ENCODE data around the gene HARS1. TPM values are rescaled to one million over a fixed set of nuclear protein-coding genes. Genes with fewer than 3 reads are reported as not detected.

The HARS1 gene
- total and polyA plus RNA-seq, 2 of the 13 experiments (the other 11 are each of a cell fraction or from before 2014, with no cell fraction given): 36.9 to 66.2 TPM

DNA sequence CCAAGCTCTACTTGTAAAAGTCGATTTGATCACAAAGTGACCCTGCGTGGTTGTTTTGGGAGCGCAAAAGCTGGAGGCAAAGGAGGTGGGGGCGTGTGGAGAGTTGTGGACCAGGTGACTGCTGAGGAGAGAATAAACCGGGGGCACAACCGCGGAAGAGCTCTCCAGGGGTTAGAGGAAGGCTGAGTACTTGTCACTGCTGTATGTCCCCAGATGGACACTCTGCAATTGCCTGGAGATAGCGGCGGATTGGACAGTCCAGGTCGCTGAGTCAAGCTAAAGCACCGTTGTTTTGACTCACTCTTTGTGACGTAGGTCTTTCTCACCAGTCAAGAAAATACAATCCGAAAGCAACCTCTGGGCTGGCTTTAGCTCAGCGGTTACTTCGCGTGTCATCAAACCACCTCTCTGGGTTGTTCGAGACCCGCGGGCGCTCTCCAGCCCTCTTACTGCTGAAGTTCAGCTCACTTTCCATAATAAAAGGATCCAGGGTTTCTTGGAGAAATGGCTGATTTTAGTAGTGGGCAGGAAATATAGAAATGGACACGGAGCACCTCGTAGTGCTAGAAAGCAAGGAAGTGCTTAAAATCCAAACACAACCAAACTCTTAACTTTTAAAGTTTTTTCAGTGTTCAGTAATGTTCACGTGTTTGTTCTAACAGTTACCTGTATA lies 34.8 kb upstream of the HARS1 start (continued):
- TF ChIP-seq, protein P1, sequence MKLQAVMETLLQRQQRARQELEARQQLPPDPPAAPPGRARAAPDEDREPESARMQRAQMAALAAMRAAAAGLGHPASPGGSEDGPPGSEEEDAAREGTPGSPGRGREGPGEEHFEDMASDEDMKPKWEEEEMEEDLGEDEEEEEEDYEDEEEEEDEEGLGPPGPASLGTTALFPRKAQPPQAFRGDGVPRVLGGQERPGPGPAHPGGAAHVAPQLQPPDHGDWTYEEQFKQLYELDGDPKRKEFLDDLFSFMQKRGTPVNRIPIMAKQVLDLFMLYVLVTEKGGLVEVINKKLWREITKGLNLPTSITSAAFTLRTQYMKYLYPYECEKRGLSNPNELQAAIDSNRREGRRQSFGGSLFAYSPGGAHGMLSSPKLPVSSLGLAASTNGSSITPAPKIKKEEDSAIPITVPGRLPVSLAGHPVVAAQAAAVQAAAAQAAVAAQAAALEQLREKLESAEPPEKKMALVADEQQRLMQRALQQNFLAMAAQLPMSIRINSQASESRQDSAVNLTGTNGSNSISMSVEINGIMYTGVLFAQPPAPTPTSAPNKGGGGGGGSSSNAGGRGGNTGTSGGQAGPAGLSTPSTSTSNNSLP (IDR thresholded peaks at IDR 0.05; ENCODE audit: low read depth, low read length): peak; percentile 63
- TF ChIP-seq ATRX (CRISPR knock-in tag; IDR thresholded peaks at IDR 0.05; ENCODE audit: borderline replicate concordance): no peak
- peak; percentile 29; the same call in 1 of the 2 replicates for TF ChIP-seq ZNF547 (CRISPR knock-in tag; IDR thresholded peaks at IDR 0.05)
- TF ChIP-seq NFE2L1 (CRISPR knock-in tag; IDR thresholded peaks at IDR 0.05; ENCODE audit: borderline replicate concordance): no peak
- TF ChIP-seq NFIC (IDR thresholded peaks at IDR 0.05; ENCODE audit: low read length): peak; percentile 41; the same call in 1 of the 2 replicates
- TF ChIP-seq CEBPG (CRISPR knock-in tag; IDR thresholded peaks at IDR 0.05): peak; percentile 22; the same call in 1 of the 2 replicates
- 0 out of 2 replicates have a peak, but pooled peaks have one; percentile 53 for TF ChIP-seq ZNF670 (CRISPR knock-in tag; IDR thresholded peaks at IDR 0.05; ENCODE audit: borderline replicate concordance)
- TF ChIP-seq ZNF121 (CRISPR knock-in tag; IDR thresholded peaks at IDR 0.05): 0 out of 2 replicates have a peak, but pooled peaks have one; percentile 49
- no peak for TF ChIP-seq EZH2 (conservative IDR thresholded peaks at IDR 0.05; ENCODE audit: low read depth, low read length)
- TF ChIP-seq MED13 (CRISPR knock-in tag; IDR thresholded peaks at IDR 0.05): peak; percentile 47; the same call in 1 of the 2 replicates
- peak; percentile 69 for TF ChIP-seq MAFF (IDR thresholded peaks at IDR 0.05; ENCODE audit: low read depth, low read length)
- TF ChIP-seq HDAC2 (CRISPR knock-in tag; IDR thresholded peaks at IDR 0.05): peak; percentile 49
- TF ChIP-seq PHF21A (CRISPR knock-in tag; IDR thresholded peaks at IDR 0.05): peak; percentile 71
- TF ChIP-seq NR2F2 (IDR thresholded peaks at IDR 0.05; ENCODE audit: borderline replicate concordance, low read depth): no peak
- TF ChIP-seq ZNF546 (CRISPR knock-in tag; conservative IDR thresholded peaks at IDR 0.05): no peak
- TF ChIP-seq GABPA (IDR thresholded peaks at IDR 0.05; ENCODE audit: low read depth, low read length): no peak
- peak; percentile 48; the same call in 1 of the 2 replicates for TF ChIP-seq GABPA (CRISPR knock-in tag; IDR thresholded peaks at IDR 0.05; ENCODE audit: low read depth)
- no peak for TF ChIP-seq THYN1 (CRISPR knock-in tag; IDR thresholded peaks at IDR 0.05; ENCODE audit: borderline replicate concordance, low read depth)
- peak; percentile 65; the same call in 1 of the 2 replicates for TF ChIP-seq THAP11 (CRISPR knock-in tag; IDR thresholded peaks at IDR 0.05)
- peak; percentile 49; the same call in 1 of the 2 replicates for TF ChIP-seq ELF1 (CRISPR knock-in tag; IDR thresholded peaks at IDR 0.05)
- 0 out of 2 replicates have a peak, but pooled peaks have one; percentile 45 for TF ChIP-seq ZFP82 (CRISPR knock-in tag; IDR thresholded peaks at IDR 0.05; ENCODE audit: borderline replicate concordance)
- TF ChIP-seq ZMYM2 (CRISPR knock-in tag; IDR thresholded peaks at IDR 0.05): no peak
- TF ChIP-seq TBL1XR1 (IDR thresholded peaks at IDR 0.05; ENCODE audit: borderline replicate concordance, low read length, partially characterized antibody): peak; percentile 41
- no peak for TF ChIP-seq ZNF7 (CRISPR knock-in tag; IDR thresholded peaks at IDR 0.05)
- peak; percentile 73; the same call in 1 of the 2 replicates for TF ChIP-seq ZSCAN21 (CRISPR knock-in tag; IDR thresholded peaks at IDR 0.05; ENCODE audit: borderline replicate concordance)
- TF ChIP-seq ZNF367 (CRISPR knock-in tag; IDR thresholded peaks at IDR 0.05; ENCODE audit: borderline replicate concordance): 0 out of 2 replicates have a peak, but pooled peaks have one; percentile 45
- peak; percentile 61; the same call in 1 of the 2 replicates for TF ChIP-seq ZNF724P (CRISPR knock-in tag; IDR thresholded peaks at IDR 0.05; ENCODE audit: borderline replicate concordance)
- TF ChIP-seq KDM2A (CRISPR knock-in tag; IDR thresholded peaks at IDR 0.05; ENCODE audit: borderline replicate concordance, low read depth): peak; percentile 73; the same call in 1 of the 2 replicates
- TF ChIP-seq NR1H2 (CRISPR knock-in tag; IDR thresholded peaks at IDR 0.05; ENCODE audit: borderline replicate concordance, low read depth): no peak
- TF ChIP-seq SP1 (IDR thresholded peaks at IDR 0.05): no peak
- peak; percentile 51; the same call in 1 of the 2 replicates for TF ChIP-seq SP1 (CRISPR knock-in tag; IDR thresholded peaks at IDR 0.05)
- TF ChIP-seq ZNF256 (CRISPR knock-in tag; conservative IDR thresholded peaks at IDR 0.05): 0 out of 2 replicates have a peak, but pooled peaks have one; percentile 40
- peak; percentile 64 for TF ChIP-seq JARID2 (CRISPR knock-in tag; IDR thresholded peaks at IDR 0.05; ENCODE audit: insufficient replicate concordance)
